H9 (cell line): ENCODE results near the gene NUP107. TPM values are rescaled to one million over a fixed set of nuclear protein-coding genes. Genes with fewer than 3 reads are reported as not detected.

ENCODE experiments used
- DNase-seq: peaks from one replicate; pipeline ENCODE4 v3.0.0-alpha.2; 2017
- H2AFZ ChIP-seq: one replicate; pipeline ENCODE4 v1.6.1; 2013; ENCODE audit warnings: mild to moderate bottlenecking, low read length, control low read depth, moderate library complexity
- H2AK5ac ChIP-seq: 2 replicates; pipeline ENCODE4 v1.6.1; 2013; ENCODE audit warnings: low read length, control low read depth, mixed read lengths; ENCODE audit not compliant: insufficient read length
- H2BK120ac ChIP-seq: one replicate; pipeline ENCODE4 v1.6.1; 2013; ENCODE audit warnings: low read depth, mild to moderate bottlenecking, low read length, control low read depth, inconsistent platforms; ENCODE audit not compliant: poor library complexity, severe bottlenecking
- H2BK12ac ChIP-seq: 2 replicates; pipeline ENCODE4 v1.6.1; 2013; ENCODE audit warnings: low read length, control low read depth, mixed read lengths, low read depth; ENCODE audit not compliant: insufficient read length
- H2BK15ac ChIP-seq: 2 replicates; pipeline ENCODE4 v1.6.1; 2013; ENCODE audit warnings: low read depth, low read length, control low read depth
- H2BK20ac ChIP-seq: one replicate; pipeline ENCODE4 v1.6.1; 2013; ENCODE audit warnings: low read depth, mild to moderate bottlenecking, low read length, control low read depth, inconsistent platforms; ENCODE audit not compliant: poor library complexity, severe bottlenecking
- H2BK5ac ChIP-seq: 2 replicates; pipeline ENCODE4 v1.6.1; 2013; ENCODE audit warnings: low read length, control low read depth, mixed read lengths; ENCODE audit not compliant: insufficient read length
- H3K14ac ChIP-seq: 2 replicates; pipeline ENCODE4 v1.6.1; 2013; ENCODE audit warnings: low read length, control low read depth; ENCODE audit not compliant: insufficient read depth
- H3K18ac ChIP-seq: 2 replicates; pipeline ENCODE4 v1.6.1; 2013; ENCODE audit warnings: low read depth, mild to moderate bottlenecking, mixed read lengths, low read length, control low read depth; ENCODE audit not compliant: insufficient read length
- H3K23ac ChIP-seq: 2 replicates; pipeline ENCODE4 v1.6.1; 2013; ENCODE audit warnings: low read length, control low read depth, mixed read lengths, low read depth; ENCODE audit not compliant: insufficient read length
- H3K23me2 ChIP-seq: 2 replicates; pipeline ENCODE4 v1.6.1; 2013; ENCODE audit warnings: low read depth, mild to moderate bottlenecking, mixed read lengths, low read length, control low read depth; ENCODE audit not compliant: insufficient read length, poor library complexity, severe bottlenecking
- H3K27ac ChIP-seq: 2 replicates; pipeline ENCODE4 v1.5.1; 2013; ENCODE audit warnings: low read length, control low read depth, mixed read lengths, low read depth; ENCODE audit not compliant: insufficient read length
- H3K27me3 ChIP-seq: 2 replicates; pipeline ENCODE4 v1.6.1; 2013; ENCODE audit warnings: low read length, control low read depth, inconsistent platforms; ENCODE audit not compliant: insufficient read depth
- H3K4ac ChIP-seq: 2 replicates; pipeline ENCODE4 v1.6.1; 2013; ENCODE audit warnings: low read depth, mild to moderate bottlenecking, control low read depth, inconsistent platforms, low read length, moderate library complexity
- H3K4me1 ChIP-seq: 2 replicates; pipeline ENCODE4 v1.6.1; 2013; ENCODE audit warnings: low read length, control low read depth, inconsistent platforms; ENCODE audit not compliant: insufficient read depth
- H3K4me2 ChIP-seq: 2 replicates; pipeline ENCODE4 v1.6.1; 2013; ENCODE audit warnings: low read length, control low read depth, mixed read lengths; ENCODE audit not compliant: insufficient read length, insufficient read depth
- H3K56ac ChIP-seq: 2 replicates; pipeline ENCODE4 v1.6.1; 2013; ENCODE audit warnings: low read depth, mild to moderate bottlenecking, mixed read lengths, low read length, control low read depth; ENCODE audit not compliant: insufficient read length
- H3K79me1 ChIP-seq: 2 replicates; pipeline ENCODE4 v1.6.1; 2013; ENCODE audit warnings: low read depth, mild to moderate bottlenecking, moderate library complexity, low read length, control low read depth, inconsistent platforms; ENCODE audit not compliant: insufficient read depth, poor library complexity, severe bottlenecking
- H3K79me2 ChIP-seq: 2 replicates; pipeline ENCODE4 v1.6.1; 2013; ENCODE audit warnings: low read length, control low read depth, inconsistent platforms; ENCODE audit not compliant: insufficient read depth
- H3K9ac ChIP-seq: 2 replicates; pipeline ENCODE4 v1.6.1; 2013; ENCODE audit warnings: low read length, control low read depth, mixed read lengths; ENCODE audit not compliant: insufficient read length; ENCODE audit errors: extremely low read depth
- H3K9me3 ChIP-seq: one replicate; pipeline ENCODE4 v1.6.1; 2013; ENCODE audit warnings: low read depth, low read length, inconsistent platforms; ENCODE audit not compliant: control insufficient read depth
- H3T11ph ChIP-seq: one replicate; pipeline ENCODE4 v1.6.1; 2013; ENCODE audit warnings: mild to moderate bottlenecking, low read length, control low read depth, inconsistent platforms
- H4K20me1 ChIP-seq: one replicate; pipeline ENCODE4 v1.6.1; 2013; ENCODE audit not compliant: control insufficient read depth, insufficient read length, insufficient read depth
- H4K5ac ChIP-seq: 2 replicates; pipeline ENCODE4 v1.6.1; 2013; ENCODE audit warnings: low read depth, mild to moderate bottlenecking, mixed read lengths, low read length, control low read depth; ENCODE audit not compliant: insufficient read length
- H4K8ac ChIP-seq: replicated peaks from 2 replicates; pipeline ENCODE4 v1.6.1; 2013; ENCODE audit warnings: low read length, control low read depth, mixed read lengths, low read depth; ENCODE audit not compliant: insufficient read length
- H4K91ac ChIP-seq: 2 replicates; pipeline ENCODE4 v1.6.1; 2013; ENCODE audit warnings: low read depth, mild to moderate bottlenecking, moderate library complexity, mixed read lengths, low read length, control low read depth; ENCODE audit not compliant: insufficient read length
- H3K27ac Mint-ChIP-seq, 3 experiments: 2 replicates in 2 of 3; 3 replicates in 1 of 3; pipeline ENCODE4 v1.8.0; 2020 to 2021; ENCODE audit warnings: mixed read lengths in 3 of 3, mild to moderate bottlenecking in 1 of 3, moderate library complexity in 1 of 3
- H3K27me3 Mint-ChIP-seq: 2 replicates; pipeline ENCODE4 v1.8.0; 2021; ENCODE audit warnings: low read depth, mild to moderate bottlenecking, moderate library complexity, mixed read lengths
- H3K36me3 Mint-ChIP-seq, 3 experiments: 2 replicates in 2 of 3; 3 replicates in 1 of 3; pipeline ENCODE4 v1.8.0; 2020 to 2021; ENCODE audit warnings: low read depth in 3 of 3, mixed read lengths in 3 of 3; ENCODE audit not compliant: insufficient read depth in 1 of 3
- H3K4me1 Mint-ChIP-seq, 2 experiments: 2 replicates each; pipeline ENCODE4 v1.8.0; 2020; ENCODE audit warnings: mixed read lengths in 2 of 2
- H3K4me3 Mint-ChIP-seq, 2 experiments: 2 replicates in 1 of 2; 3 replicates in 1 of 2; pipeline ENCODE4 v1.8.0; 2020 to 2021; ENCODE audit warnings: mild to moderate bottlenecking in 2 of 2, mixed read lengths in 2 of 2, moderate library complexity in 1 of 2
- H3K9me3 Mint-ChIP-seq, 2 experiments: 2 replicates in 1 of 2; 3 replicates in 1 of 2; pipeline ENCODE4 v1.8.0; 2020; ENCODE audit warnings: mild to moderate bottlenecking in 2 of 2, mixed read lengths in 2 of 2, moderate library complexity in 1 of 2
- WGBS: extraction: QIAGEN DNeasy Blood & Tissue Kit; methylation state at CpG from one replicate; pipeline ENCODE4 v1.1.7; 2013; ENCODE audit warnings: missing lambda C conversion rate, low lambda C conversion rate, mixed read lengths; ENCODE audit not compliant: insufficient read length; ENCODE audit errors: extremely low coverage; 5-methylcytosine and 5-hydroxymethylcytosine counted together
- total RNA-seq: library from RNA; stranded (reverse); gene quantifications from 2 replicates; pipeline ENCODE4 v1.2.1, GENCODE V29; 2021
- TF ChIP-seq, protein P1 (sequence below): fragments of 200-600 bp; sonication (generic); conservative IDR thresholded peaks from 3 replicates; pipeline ENCODE4 v1.8.0; 2021; ENCODE audit warnings: antibody characterized with exemption, mild to moderate bottlenecking

The NUP107 gene
- total RNA-seq, 1 experiment from 2014 or later, result 147 TPM

GRCh38 chr12:68781728-68782127 is 95.0 kb downstream of the NUP107 start:
- H3K9me3 Mint-ChIP-seq, result no peaks in the 10 kb centered on the region; a peak in 1 of 5 replicates
- no peak overlapping the region for H2BK12ac ChIP-seq
- no peaks in the 10 kb centered on the region for H4K20me1 ChIP-seq
- H3K23ac ChIP-seq, result no peak overlapping the region
- no peak overlapping the region for H3K14ac ChIP-seq
- H3K79me2 ChIP-seq, result no peaks in the 10 kb centered on the region
- H3K9ac ChIP-seq, result no peak overlapping the region
- H3K27me3 Mint-ChIP-seq, result no peaks in the 10 kb centered on the region
- no peaks in the 10 kb centered on the region for H3K9me3 ChIP-seq
- no peak overlapping the region for H2BK20ac ChIP-seq
- H3K4ac ChIP-seq, result no peak overlapping the region
- no peak overlapping the region for H3K27ac ChIP-seq
- H3T11ph ChIP-seq, result no peak overlapping the region
- no peak overlapping the region for H3K27ac Mint-ChIP-seq
- H2BK5ac ChIP-seq, result no peak overlapping the region
- H2AK5ac ChIP-seq, result no peak overlapping the region
- TF ChIP-seq, protein P1, sequence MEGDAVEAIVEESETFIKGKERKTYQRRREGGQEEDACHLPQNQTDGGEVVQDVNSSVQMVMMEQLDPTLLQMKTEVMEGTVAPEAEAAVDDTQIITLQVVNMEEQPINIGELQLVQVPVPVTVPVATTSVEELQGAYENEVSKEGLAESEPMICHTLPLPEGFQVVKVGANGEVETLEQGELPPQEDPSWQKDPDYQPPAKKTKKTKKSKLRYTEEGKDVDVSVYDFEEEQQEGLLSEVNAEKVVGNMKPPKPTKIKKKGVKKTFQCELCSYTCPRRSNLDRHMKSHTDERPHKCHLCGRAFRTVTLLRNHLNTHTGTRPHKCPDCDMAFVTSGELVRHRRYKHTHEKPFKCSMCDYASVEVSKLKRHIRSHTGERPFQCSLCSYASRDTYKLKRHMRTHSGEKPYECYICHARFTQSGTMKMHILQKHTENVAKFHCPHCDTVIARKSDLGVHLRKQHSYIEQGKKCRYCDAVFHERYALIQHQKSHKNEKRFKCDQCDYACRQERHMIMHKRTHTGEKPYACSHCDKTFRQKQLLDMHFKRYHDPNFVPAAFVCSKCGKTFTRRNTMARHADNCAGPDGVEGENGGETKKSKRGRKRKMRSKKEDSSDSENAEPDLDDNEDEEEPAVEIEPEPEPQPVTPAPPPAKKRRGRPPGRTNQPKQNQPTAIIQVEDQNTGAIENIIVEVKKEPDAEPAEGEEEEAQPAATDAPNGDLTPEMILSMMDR, result no peak
- no peak overlapping the region for H2AFZ ChIP-seq
- no peak overlapping the region for H4K5ac ChIP-seq
- DNase-seq, result no peak
- no peak overlapping the region for H4K8ac ChIP-seq
- H3K4me3 Mint-ChIP-seq, result no peak overlapping the region
- no peaks in the 10 kb centered on the region for H3K27me3 ChIP-seq
- no peak overlapping the region for H3K56ac ChIP-seq
- no peak overlapping the region for H2BK120ac ChIP-seq
- H3K18ac ChIP-seq, result no peak overlapping the region
- no peaks in the 10 kb centered on the region; a peak in 1 of 7 replicates for H3K36me3 Mint-ChIP-seq
- H2BK15ac ChIP-seq, result no peak overlapping the region
- H3K4me1 Mint-ChIP-seq, result peaks cover 0 to 4% of the 10 kb centered on the region in 2 experiments; a peak in 2 of 4 replicates
- no peaks in the 10 kb centered on the region for H3K23me2 ChIP-seq
- WGBS, result no CpG with 5 or more reads among the region's 6 CpGs
- H3K79me1 ChIP-seq, result no peaks in the 10 kb centered on the region
- H4K91ac ChIP-seq, result no peak overlapping the region
- no peaks in the 10 kb centered on the region for H3K4me1 ChIP-seq
- no peak overlapping the region for H3K4me2 ChIP-seq
